AG09309 (cell line): Measurements from ENCODE around the gene UEVLD.

Source experiments
- DNase-seq: peaks from one replicate; pipeline ENCODE4 v3.0.0-alpha.2; 2010; ENCODE audit warnings: low read depth
- H3K4me3 ChIP-seq: 2 replicates; pipeline ENCODE4 v1.5.1; 2011; ENCODE audit warnings: mild to moderate bottlenecking, low read depth, low read length, moderate library complexity; ENCODE audit not compliant: control insufficient read depth
- TF ChIP-seq, protein P1 (sequence below): IDR thresholded peaks from 2 replicates; pipeline ENCODE4 v1.5.1; 2011; ENCODE audit warnings: mild to moderate bottlenecking, low read depth, low read length, inconsistent platforms; ENCODE audit not compliant: insufficient read depth, control insufficient read depth; ENCODE audit errors: missing control alignments

UEVLD gene

DNA sequence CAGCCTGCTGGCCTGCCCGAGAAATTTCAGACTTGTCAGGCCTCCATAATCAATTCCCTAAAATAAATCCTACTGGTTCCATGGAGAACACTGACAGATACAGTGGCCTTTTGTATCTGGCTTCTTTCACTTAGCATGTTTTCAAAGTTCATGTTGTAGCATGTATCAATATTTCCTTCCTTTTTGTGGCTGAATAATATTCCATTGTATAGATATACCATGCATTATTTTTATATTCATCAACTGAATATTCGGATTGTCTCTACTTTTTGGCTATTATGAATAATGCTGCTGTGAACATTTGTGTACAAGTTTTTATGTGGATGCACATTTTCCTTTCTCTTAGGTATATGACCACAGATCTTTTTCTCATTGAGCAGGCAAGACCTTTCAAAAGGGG, 35.2 kb upstream of the UEVLD start:
- DNase-seq = no peak
- no peak overlapping the region for H3K4me3 ChIP-seq
- TF ChIP-seq, protein P1, sequence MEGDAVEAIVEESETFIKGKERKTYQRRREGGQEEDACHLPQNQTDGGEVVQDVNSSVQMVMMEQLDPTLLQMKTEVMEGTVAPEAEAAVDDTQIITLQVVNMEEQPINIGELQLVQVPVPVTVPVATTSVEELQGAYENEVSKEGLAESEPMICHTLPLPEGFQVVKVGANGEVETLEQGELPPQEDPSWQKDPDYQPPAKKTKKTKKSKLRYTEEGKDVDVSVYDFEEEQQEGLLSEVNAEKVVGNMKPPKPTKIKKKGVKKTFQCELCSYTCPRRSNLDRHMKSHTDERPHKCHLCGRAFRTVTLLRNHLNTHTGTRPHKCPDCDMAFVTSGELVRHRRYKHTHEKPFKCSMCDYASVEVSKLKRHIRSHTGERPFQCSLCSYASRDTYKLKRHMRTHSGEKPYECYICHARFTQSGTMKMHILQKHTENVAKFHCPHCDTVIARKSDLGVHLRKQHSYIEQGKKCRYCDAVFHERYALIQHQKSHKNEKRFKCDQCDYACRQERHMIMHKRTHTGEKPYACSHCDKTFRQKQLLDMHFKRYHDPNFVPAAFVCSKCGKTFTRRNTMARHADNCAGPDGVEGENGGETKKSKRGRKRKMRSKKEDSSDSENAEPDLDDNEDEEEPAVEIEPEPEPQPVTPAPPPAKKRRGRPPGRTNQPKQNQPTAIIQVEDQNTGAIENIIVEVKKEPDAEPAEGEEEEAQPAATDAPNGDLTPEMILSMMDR = no peak

DNA sequence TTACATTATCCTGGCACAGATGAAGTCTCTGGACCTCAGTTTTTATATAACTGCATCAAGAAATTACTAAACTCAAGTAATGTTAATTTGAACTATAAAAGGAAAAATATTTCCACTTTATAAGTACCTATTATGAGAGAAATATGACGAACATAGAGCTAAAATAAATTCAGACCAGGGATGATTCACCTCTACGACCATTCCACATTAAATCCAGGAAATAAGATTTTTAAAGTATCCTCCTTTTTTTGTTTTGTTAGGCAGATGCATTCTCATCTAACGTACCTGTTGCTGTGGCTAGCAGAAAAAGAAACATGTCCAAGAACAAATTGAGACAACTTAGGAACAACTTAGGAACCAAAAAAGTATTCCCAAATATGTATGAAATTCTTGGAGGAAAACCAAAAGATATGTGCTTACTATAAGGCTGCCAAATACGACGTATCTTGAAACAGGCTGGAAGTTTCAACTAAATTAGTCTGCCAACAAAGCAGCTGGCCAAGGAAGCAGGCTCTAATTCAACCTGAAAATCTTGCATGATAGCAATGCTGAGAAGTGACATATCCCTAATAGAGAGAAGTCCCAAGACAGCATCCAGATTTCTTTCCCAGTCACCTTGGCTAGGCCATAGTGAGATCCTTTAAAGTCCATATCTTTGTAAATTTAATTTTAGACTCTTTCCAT, 29.9 kb upstream of the UEVLD start:
- TF ChIP-seq, protein P1 = no peak
- H3K4me3 ChIP-seq = no peak overlapping the region
- no peak for DNase-seq

DNA sequence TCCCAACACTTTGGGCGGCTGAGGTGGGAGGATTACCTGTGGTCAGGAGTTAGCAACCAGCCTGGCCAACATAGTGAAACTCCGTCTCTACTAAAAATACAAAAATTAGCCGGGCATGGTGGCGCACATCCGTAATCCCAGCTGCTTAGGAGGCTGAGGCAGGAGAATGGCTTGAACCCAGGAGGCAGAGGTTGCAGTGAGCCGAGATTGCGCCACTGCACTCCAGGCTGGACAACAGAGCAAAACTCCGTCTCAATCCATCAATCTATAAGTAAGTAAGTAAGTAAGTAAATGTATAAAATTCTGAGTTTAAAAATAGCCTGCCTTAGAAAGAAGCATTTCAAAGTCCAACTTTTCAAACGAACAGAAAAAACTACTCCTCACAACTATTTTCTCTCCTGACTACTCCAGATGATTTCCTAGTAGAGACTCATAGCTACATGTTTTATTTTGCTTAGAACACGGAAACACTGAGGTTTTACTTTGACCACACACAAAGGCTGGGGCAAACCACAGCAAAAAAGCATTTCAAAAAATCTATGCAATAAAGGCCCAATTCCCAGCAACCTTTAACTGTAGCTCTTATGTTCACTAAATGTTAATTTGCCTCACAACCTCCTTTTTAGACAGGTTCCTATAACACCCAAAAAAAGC, 29.3 kb upstream of the UEVLD start:
- no peak overlapping the region for H3K4me3 ChIP-seq
- TF ChIP-seq, protein P1 = no peak
- DNase-seq = peak; percentile 32

DNA sequence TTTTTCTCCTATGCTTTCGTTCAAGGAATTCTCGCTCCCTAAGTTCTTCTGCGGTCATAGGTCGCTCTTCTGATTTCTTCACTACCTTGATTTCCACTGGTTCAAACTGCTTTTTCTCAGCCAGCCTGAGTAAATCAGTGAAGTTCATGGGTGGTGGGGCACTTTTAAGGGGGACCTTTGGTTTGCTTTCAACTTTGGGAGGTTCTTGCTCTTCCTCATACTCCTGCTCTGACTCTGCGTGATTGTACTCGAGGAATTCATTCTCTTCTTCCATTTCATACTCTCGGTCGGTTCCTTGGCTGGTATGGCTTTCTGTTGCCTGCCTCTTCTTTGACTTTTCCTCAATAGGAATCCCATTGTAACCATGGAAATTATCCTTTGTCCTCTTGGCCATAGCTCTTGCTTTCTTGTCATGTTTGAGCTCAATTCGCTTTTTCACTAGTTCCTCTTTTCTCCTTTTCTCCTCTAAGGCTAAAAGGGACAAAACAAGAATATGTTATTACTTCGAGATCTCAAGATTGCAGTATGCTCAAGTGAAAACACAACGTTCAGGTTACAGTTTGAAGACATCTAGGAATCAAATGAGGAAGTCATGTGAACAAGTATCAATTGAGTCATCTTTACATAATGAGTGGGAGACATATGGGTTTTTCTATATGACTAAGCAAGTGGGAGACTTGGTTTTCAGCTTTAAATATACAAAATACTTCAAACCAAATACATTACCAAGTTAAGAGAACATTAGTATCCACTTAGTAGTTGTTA, 27.3 kb upstream of the UEVLD start:
- TF ChIP-seq, protein P1 = no peak
- DNase-seq = no peak
- no peak overlapping the region for H3K4me3 ChIP-seq

DNA sequence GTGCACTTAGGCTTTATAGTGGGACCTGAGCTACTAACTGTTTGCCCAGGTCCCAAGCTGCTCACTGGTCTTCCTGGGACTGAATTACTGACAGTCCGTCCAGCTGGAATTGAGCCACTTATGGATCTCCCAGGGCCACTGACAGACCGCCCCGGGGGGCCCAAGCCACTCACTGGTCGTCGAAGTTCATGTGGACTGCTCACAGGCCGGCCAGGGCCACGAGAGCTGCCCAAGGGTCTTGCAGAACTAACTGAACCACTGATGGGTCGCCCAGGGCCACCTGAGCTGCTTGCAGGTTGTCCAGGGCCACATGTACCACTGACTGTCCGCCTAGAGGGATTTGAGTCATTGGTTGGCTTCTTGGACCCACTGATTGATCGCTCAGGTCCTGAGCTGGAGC, 26.1 kb upstream of the UEVLD start:
- TF ChIP-seq, protein P1 = no peak
- no peak for DNase-seq
- H3K4me3 ChIP-seq = no peak overlapping the region

DNA sequence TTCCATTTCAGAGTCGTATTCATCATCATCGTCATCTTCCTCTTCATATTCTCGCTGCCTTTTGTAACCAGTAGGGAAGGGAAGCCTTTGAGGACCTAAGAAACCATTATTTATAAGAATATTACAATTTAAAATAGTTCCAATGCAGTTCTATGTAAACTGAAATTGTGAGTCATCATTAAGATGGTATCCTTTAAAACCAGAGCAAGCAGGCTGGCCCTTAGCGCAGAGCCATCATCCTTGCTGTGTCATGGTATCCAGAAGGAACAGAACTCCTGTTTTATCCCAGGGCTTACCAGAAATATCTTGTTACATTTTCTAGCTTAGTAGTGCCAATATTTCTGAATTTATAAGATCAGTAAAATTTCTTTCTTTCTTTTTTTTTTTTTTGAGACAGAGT, 23.9 kb upstream of the UEVLD start:
- DNase-seq = no peak
- TF ChIP-seq, protein P1 = no peak
- H3K4me3 ChIP-seq = no peak overlapping the region
